GM19372 (cell line): ENCODE results near the gene FUBP1.
A peak's percentile ranks its signal among the peaks of the same experiment; 100 is the strongest.
"Not testable (repeated sequence)": the region's sequence is repeated elsewhere in the genome, so short reads cannot be mapped to it uniquely, and the experiment has no call there.

Source experiments
- ATAC-seq: cut with Tn5 transposase; IDR thresholded peaks from one replicate; pipeline ENCODE4 v1.9.1; 2021; ENCODE audit warnings: mild to moderate bottlenecking, low read depth, moderate library complexity; ENCODE audit not compliant: unreplicated experiment

Gene FUBP1

GRCh38 chr1:77950873-77951272 is 28.0 kb downstream of the FUBP1 start:
- peak; percentile 52 for ATAC-seq

DNA sequence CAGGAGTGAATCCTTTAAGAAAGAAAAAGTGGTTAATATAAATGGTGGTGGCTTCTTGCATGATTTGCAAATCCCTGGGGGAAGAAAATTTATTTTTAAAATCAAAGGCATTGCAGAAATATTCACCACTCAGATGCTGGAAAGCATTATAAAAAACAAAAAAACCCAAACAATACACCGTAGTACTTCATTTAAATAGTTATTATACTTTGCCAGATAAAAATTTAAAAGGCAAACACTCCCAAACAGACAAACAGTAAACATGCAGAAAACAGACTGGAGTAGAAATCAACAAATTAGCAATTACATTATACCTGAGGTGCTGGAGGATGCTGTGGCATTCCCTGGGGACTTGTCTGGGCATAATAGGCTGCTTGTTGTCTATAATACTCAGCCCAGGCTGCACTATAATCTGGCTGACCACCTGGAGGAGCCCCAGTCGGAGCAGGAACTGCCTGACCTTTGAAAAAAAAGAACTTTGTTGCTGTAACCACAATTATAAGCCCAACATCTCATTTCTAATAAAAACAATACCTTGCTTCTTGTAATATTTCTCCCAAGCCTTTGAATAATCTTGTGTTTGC is 29.9 kb downstream of the FUBP1 start:
- no peak for ATAC-seq

GRCh38 chr1:77945345-77945744 is 33.5 kb downstream of the FUBP1 start:
- no peak for ATAC-seq

DNA sequence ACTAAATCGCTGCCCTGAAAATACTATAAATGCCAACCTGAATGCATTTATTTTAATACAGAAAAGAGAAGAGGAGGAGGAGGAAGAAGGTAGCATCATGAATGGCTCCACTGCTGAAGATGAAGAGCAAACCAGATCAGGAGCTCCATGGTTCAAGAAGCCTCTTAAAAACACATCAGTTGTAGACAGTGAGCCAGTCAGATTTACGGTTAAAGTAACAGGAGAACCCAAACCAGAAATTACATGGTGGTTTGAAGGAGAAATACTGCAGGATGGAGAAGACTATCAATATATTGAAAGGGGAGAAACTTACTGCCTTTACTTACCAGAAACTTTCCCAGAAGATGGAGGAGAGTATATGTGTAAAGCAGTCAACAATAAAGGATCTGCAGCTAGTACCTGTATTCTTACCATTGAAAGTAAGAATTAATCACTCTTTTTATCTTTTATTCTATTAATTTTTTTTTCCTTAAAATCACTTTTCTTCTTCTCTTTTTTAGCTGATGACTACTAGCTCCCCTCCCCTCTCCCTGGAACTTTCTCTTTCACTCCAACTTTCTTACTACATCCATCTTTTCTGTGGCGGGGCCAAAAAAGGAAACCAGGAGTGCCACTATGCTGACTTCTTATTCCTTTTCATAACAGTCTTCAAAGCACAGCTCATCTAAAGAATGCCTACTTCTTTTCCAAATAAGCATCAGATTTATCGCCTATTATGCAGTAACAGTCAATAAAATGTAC is 36.3 kb downstream of the FUBP1 start:
- no peak for ATAC-seq

- ATAC-seq = no peak
These were observed 37.8 kb downstream of the FUBP1 start for GRCh38 chr1:77940921-77941570.

DNA sequence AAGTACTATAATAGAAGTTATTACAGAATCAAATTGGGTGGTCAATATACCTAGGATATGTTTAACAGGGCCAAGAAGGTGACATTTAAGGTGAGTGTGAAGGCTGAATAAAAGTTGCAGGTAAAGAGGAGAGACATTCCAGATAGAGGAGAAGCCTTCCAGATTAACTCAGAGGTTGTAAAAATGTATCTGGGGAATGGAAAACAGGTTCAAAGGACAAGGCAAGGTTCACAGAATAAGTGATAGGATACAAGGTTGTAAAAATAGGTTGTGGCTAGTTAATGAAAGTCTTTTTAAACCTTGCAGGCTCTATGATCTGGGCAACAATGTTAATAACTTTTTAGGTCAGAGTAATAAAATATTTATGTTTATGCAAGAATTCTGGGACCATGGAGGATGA is 40.2 kb downstream of the FUBP1 start:
- no peak for ATAC-seq

- ATAC-seq = no peak
These were observed 49.1 kb downstream of the FUBP1 start for GRCh38 chr1:77929806-77930205.

DNA sequence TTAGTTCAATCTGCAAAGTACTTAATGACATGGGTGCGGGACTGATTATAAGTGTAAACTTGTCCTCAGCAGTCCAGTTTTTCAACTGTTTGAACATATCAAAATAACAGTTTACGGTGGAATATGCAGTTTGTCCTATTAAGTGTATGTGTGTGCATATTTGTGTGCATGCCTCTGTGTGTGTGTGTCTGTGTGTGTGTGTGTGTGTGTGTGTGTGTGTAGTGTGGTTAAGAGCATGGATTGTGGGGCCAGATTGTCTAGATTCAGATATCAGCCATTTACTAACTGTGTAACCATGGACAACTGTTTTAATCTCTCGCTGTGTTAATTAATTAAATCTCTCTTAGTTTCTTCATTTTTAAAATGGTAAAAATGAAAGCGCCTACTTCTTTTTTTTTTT is 51.5 kb downstream of the FUBP1 start:
- ATAC-seq = no peak

- ATAC-seq = no peak
These were observed 52.1 kb downstream of the FUBP1 start for GRCh38 chr1:77926561-77927357.

GRCh38 chr1:77925956-77926355 is 52.9 kb downstream of the FUBP1 start:
- ATAC-seq = no peak

GRCh38 chr1:77925518-77925917 is 53.4 kb downstream of the FUBP1 start:
- ATAC-seq = no peak

- ATAC-seq = not testable (repeated sequence)
These were observed 60.0 kb downstream of the FUBP1 start for GRCh38 chr1:77918918-77919317.

GRCh38 chr1:77910116-77910515 is 68.8 kb downstream of the FUBP1 start:
- ATAC-seq = no peak

DNA sequence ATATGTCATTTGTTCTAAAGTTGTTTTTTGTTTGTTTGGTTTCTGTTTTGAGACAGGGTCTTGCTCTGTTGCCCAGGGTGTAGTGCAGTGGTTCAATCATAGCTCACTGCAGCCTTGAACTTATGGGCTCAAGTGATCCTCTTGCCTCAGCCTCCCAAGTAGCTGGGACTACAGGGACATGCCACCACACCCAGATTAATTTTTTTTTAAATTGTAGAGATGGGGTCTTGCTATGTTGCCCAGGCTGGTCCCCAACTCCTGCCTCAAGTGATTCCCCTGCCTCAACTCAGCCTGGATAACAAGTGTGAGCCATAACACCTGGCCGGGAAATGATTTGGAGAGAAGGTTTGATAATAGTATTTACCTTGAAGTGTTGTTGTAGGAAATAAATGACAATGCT is 72.2 kb downstream of the FUBP1 start:
- ATAC-seq = no peak

GRCh38 chr1:77906019-77906545 is 72.8 kb downstream of the FUBP1 start:
- ATAC-seq = no peak

GRCh38 chr1:77905603-77906002 is 73.3 kb downstream of the FUBP1 start:
- no peak for ATAC-seq

- ATAC-seq = no peak
These were observed 78.1 kb downstream of the FUBP1 start for GRCh38 chr1:77900687-77901293.

- ATAC-seq = no peak
These were observed 79.1 kb downstream of the FUBP1 start for GRCh38 chr1:77899647-77900320.
